GM10266 (cell line): ENCODE data around the gene TNIP2.

ENCODE experiments used
- DNase-seq: peaks from one replicate; pipeline ENCODE4 v3.0.0; 2012; ENCODE audit errors: extremely low spot score
- CTCF ChIP-seq: IDR thresholded peaks from 2 replicates; pipeline ENCODE4 v1.5.1; 2012; ENCODE audit warnings: mild to moderate bottlenecking, low read depth; ENCODE audit not compliant: control insufficient read depth, insufficient read depth; ENCODE audit errors: missing control alignments

TNIP2 gene

DNA sequence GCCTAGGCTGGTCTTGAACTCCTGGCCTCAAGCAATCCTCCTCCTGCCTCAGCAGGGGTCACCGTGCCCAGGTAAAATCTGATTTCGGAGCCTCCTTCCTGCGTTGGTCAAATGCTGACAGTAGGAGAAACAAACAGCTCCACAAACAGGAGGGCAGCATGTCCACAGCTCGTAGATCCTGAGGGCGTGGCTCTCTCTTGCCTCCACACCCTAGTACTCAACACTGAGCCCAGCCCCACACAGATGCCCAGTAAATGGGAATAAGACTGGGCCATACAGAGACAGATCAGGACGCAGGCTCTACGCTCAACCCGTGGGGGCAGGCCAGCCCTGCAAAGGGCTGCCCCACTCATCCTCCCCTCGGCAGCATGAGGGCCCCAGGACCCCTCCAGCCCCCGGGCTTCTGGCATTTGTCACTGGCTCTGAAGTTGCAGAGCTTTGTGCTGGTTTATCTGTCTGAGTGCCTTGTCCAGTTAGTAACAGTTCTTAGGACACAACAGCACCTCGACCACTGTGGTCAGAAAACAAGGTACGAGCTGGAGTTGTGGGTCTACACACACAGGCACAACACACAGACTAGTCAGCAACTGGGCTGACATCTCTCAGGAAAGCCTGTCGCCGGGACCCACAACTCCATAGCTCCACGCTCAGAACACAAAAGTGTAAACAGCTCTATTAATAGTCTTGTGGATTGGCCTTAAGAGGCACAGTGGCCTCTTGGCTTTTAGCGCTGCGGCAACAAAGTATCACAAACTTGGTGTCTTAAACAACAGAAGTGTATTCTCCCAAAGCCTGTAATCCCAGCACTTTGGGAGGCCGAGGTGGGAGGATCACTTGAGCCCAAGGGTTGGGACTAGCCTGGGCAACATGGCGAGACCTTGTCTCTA is 5.2 kb downstream of the TNIP2 start:
- no peak for DNase-seq
- no peak for TF ChIP-seq CTCF

DNA sequence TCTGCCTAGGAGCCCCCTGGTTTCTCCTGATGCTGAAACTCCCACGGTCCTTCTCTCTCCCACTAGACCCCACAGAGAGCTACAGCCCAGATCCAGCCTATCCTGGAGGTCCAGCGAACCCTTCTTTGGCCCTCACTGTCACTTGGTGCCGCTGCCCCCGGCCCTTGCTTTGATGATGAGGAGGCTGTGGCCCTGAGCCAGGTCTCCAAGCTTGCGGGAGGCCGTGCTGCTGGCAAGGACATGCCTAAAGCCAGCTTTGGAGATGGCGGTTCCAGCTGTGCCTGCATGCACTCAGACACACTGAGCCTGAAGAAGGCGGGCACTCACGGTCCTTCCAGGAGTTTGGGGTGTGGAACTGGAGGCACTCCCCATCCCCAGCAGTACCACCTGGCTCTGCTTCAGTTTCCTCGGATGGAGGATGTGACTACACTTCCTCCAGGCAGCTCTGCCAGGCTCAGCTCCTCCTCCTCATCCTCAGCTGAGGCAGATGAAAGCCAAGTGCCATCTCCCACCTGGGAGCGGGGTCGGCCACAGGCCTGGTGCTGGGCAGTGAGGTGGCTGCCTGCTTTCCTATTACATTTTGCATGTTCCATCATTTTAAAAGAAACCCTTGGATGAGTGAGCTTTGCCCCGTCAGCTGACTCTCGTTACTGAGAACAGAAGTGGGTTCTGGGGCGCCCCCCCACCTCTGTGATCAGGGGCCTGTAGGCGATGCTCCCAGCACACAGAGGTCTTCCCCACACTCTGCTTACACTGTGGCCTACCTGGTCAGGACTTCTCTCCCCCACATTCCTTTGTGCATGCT is 9.0 kb downstream of the TNIP2 start:
- TF ChIP-seq CTCF: no peak
- no peak for DNase-seq

DNA sequence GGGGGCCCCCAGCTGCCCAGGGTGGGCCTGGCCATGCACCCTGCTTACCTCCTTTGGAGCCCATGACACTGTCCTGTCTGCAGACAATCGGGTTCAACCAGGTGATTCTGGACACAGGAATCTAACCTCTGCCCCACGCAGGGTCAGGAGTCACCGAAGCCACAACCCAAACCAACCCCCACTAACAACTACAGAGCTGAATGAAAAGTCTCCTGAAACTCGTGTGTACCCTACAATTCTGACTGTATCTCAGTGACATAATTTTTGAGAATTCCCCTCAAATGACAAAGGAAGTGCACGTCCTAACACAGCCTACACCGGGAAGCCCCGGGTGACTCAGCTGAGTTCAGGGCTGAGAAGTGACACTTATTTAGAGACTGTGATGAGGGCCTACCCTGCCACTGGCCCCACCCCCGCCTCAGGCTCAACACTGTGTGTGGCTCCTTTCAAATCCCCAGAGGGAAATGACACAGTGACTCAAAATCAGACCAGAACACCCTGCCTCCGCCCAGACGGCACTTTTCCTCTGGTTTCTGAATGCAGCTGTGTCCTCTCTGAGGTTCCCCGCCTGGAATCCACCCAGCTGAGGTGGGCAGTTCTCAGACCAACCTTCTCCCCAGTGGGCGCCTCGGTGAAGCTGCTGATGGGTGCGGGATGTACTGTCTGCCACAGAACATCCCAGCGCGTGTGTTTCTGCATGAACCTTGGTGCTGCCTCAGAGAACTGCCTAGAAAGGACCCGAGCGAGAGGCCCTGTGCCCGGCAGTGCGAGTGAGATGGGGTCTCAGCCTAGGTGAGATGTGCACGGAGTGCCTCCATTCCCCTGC is 9.9 kb downstream of the TNIP2 start:
- TF ChIP-seq CTCF: no peak
- peak; percentile 95 for DNase-seq

DNA sequence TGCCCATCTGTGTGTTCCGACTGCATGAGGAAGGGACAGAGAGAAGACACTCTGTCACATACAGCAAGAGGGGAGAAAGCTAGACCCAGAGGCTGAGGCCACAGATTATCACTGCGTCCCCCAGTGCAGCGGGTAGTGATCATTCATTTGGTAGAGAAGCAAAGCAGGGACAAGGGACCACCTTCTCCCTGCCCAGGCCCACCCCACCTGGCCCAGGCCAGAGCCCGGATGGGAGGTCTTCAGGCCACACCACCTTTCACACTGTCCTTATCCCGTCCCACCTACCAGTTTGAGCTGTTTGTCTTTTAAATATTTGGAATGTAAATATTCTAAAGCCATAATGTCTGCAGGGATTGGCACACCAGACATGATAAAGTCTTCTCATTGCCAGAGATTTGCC is 10.6 kb downstream of the TNIP2 start:
- no peak for TF ChIP-seq CTCF
- no peak for DNase-seq

- no peak for TF ChIP-seq CTCF
- DNase-seq: no peak
Measured at GRCh38 chr4:2744576-2745270, 11.4 kb downstream of the TNIP2 start.

- TF ChIP-seq CTCF: no peak
- no peak for DNase-seq
Measured at GRCh38 chr4:2743518-2744445, 12.4 kb downstream of the TNIP2 start.
